WTC11 (cell line): Measurements from ENCODE around the gene ESCO1.

Experiments
- CBFB ChIP-seq: sonication (generic); formaldehyde crosslinking; IDR thresholded peaks from 2 replicates; pipeline ENCODE4 v1.8.1; 2022; ENCODE audit warnings: mild to moderate bottlenecking, low read depth, missing genetic modification reagents
- CTCF ChIP-seq: fragments of 200-600 bp; IDR thresholded peaks from 2 replicates; pipeline ENCODE4 v1.8.0; 2022; ENCODE audit warnings: antibody characterized with exemption
- ELF4 ChIP-seq: sonication (generic); formaldehyde crosslinking; IDR thresholded peaks from 2 replicates; pipeline ENCODE4 v1.8.1; 2022; ENCODE audit warnings: low read depth, mild to moderate bottlenecking, moderate library complexity, missing genetic modification reagents
- FOXJ3 ChIP-seq: sonication (generic); formaldehyde crosslinking; IDR thresholded peaks from 2 replicates; pipeline ENCODE4 v1.9.0; 2021; ENCODE audit warnings: missing genetic modification reagents, mild to moderate bottlenecking, borderline replicate concordance
- FOXP1 ChIP-seq: sonication (generic); formaldehyde crosslinking; IDR thresholded peaks from 2 replicates; pipeline ENCODE4 v1.8.0; 2022; ENCODE audit warnings: missing genetic modification reagents, mild to moderate bottlenecking, moderate library complexity, borderline replicate concordance
- IRF2 ChIP-seq: sonication (generic); formaldehyde crosslinking; IDR thresholded peaks from 2 replicates; pipeline ENCODE4 v1.8.0; 2022; ENCODE audit warnings: low read depth, missing genetic modification reagents, borderline replicate concordance
- MAX ChIP-seq: sonication (generic); formaldehyde crosslinking; IDR thresholded peaks from 2 replicates; pipeline ENCODE4 v1.8.0; 2022; ENCODE audit warnings: mild to moderate bottlenecking, missing genetic modification reagents

- TF ChIP-seq CTCF (no peak), ELF4 (no peak), FOXJ3 (CRISPR knock-in tag) (no peak), FOXP1 (no peak), CBFB (CRISPR knock-in tag) (no peak), IRF2 (CRISPR knock-in tag) (no peak), MAX (no peak)
Measured at GRCh38 chr18:21584391-21584790, 16.1 kb downstream of the ESCO1 start.
